Measurements from ENCODE around the gene TMEM120B.

Gene TMEM120B

GRCh38 chr12:121793838-121794533 is 81.4 kb downstream of the TMEM120B start:
- DNase-seq, result peak; percentile 74

DNA sequence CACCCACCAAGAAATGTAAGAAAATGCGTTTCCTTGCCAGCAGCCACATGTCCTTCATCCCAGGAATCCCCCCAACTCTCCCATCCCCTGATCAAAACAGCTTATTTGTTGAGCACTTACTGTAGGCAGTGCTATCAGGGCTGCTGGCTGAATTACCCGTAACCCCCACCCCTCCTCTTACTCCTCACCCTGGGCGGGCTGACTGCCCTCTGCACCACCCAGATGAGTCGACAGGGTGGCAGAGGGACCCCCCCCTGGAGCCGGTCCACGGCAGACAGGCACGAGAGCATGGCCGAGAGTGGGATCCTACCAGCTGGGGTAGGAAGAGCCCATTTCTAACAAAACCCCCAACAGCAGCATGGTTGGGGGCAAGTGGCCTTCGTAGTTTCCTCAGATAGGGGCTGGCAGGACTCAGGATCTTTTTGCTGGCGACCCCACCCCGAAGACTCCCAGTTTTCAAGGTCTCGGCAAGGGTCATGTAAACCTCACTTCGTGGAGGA is 82.0 kb downstream of the TMEM120B start:
- DNase-seq, result no peak

GRCh38 chr12:121795034-121795968 is 82.7 kb downstream of the TMEM120B start:
- DNase-seq, result peak; percentile 55

- DNase-seq, result peak; percentile 92
Observed at GRCh38 chr12:121796855-121797751, 84.6 kb downstream of the TMEM120B start.

DNA sequence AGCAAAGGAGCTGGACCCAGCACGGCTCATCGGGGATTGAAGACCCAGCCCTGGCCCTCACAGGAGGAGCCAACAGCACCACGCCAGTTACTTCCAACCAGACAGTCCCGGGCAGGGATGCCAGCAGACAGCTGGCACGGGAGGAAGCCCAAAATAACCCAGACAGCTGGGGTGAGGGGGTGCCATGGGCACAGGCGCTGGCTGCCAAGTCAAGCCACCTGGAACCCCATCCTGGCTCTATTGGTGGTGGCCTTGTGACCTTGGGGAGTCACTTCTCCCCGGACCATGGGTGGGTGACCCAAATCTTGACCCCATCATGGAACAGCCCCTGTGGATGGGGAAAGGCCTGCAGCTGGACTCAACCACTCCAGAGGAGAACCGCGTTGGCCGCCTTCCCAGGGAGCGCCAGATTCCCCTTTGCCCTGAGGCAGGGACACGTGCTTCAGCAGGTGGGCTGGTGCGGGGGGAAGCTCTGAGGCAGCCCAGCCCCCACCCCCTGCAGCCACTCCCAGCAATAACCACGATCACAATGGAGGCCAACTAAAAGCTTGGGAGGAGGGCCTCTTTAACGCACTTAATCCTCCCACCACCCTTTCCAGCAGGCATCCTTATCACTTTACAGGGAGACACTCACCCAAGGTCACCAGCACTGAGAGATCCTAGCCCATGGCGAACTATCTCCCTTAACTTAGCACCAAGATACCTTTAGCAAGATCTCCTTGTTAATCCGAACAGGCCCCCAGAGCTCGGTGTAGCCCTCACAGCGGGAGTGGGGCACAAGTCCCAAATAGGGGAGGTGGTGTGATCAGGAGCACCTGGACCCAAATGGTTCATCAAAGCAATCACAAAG is 85.6 kb downstream of the TMEM120B start:
- peak; percentile 72 for DNase-seq

DNA sequence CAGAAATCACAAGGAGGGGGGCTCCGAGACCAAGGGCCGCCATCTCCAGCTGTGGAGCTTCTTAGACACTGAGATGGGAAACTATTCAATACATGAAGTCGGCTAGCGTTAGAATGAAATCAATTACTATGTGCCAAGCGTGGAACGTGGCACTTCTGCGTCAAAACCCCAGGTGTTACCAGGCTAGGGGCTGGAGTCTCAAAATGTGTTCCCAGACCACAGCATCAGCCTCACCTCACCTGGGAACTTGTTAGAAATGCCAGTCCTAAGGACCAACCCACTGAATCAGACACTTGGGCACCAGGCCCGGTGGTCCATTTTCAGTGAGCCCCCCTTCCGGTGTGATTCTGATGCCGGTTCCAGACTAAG is 86.2 kb downstream of the TMEM120B start:
- DNase-seq, result no peak

DNA sequence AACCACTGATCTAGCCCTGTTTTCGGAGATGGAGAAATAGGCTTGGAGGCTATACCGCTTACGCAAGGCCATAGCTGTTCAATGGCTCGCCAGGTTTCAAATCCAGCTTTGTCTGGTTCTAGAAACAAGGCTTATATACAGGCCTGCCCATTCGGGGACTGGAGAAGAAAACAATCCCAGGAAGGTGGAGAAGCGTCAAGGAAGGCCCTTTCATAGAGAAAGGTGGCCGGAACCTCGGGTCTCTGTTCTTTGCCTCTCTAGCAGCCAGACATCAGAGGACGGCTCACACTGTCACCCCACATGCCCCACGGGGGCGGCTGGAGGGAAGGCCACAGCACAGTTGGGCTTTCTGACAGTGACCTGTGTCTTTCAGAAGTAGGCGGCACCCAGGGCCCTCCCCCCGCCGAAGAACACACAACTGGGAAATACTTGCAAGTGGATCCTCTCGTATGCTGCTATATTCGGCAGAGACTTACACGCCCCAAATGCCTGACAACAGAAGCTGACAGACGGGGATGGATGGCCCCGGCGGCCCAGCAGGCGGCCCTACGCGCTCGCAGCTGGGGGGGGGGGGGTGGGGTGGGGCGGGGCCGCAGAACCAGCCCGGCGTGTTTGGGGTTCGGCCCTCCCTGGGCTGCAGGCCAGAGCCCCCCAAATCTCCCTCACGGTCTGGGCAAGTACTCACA is 86.7 kb downstream of the TMEM120B start:
- peak; percentile 91 for DNase-seq

GRCh38 chr12:121799842-121800693 is 87.5 kb downstream of the TMEM120B start:
- peak; percentile 83 for DNase-seq

DNA sequence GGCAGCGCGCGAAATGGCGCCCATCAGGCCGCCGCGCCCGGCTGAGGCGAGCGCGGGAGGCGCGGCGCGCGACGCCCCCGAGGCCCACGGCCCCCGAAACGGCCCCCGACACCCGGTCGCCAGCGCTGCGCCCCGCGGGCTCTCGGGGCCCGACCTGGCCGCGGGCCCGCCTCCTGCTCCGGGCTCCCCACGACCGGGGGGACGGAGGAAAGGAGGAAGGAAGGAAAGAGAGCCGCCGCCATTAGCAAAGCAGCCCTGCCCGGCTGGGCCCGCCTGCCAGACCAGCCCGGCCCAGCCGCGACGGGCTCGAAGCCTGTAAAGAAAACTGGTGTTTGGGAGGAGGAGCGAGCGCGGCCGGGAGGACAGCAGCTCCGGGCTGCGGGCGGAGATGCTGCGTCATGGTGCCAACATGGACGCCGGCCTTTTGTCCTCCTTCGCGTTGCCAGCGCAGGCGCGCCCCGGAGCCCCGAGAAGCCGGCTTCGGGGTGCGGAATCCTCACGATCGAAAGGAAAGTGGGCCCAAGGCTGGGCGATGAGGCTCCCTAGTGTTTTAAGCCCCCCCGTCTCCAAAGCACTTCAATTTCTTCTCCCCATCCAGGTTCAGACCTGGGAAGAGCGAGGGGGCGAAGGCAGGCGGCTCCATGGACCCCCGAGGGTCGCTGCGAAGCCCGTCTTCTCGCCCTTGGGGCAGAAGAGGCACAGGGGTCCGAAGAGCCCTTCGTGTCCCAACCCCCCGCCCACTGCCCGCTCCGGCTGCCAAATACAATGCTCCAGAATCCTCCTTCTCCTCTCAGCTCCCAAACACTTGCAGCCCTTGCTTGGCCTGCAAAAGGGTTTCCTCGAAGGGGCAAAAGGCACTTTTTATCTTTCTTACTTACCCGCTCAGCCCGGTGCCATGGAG is 88.4 kb downstream of the TMEM120B start:
- DNase-seq, result peak; percentile 83

- DNase-seq, result no peak
Observed at GRCh38 chr12:121801595-121802484, 89.3 kb downstream of the TMEM120B start.

- DNase-seq, result no peak
Observed at GRCh38 chr12:121802485-121802842, 89.9 kb downstream of the TMEM120B start.

DNA sequence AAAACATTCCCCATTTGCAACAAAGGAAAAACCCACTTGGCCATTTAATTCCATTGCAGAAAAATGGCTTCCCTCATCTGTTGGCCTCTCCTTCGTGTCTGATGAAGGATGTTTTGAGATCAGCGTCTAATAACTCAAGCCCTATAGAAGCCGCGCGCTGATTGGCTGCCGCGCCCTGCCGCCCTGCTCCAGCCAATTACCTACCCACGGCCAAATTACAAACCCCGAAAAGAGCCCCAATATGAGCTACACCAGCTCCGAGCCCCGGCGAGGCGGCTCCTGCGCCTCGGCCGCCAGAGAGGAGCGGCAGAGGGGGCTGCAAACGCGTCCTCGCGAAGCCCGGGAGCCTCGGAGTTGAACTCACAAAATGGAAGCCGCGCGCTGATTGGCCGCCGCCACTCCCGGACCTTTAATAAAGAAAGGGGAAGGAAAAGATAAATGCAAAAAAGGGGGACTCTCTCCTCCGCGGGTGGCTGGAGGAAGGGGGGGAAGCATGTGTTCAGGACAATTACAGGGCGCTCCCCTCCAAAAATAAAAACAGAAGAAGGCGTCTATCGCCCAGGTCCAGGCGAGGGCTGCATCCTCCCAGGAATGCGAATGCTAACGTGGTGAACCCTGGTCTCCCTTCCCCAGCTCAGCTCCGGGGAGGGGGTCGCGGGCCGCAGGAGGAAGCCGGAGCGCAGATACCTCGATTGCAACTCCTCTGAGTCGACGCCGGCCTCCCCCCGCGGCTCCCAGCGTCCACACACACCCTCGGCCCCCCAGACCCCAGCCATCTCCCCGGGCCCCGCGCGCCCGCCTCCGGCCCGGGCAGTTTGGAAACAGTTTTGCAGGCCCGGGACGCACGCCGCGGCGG is 90.5 kb downstream of the TMEM120B start:
- DNase-seq, result peak; percentile 95

GRCh38 chr12:121803861-121804416 is 91.4 kb downstream of the TMEM120B start, which contains the start of gene SETD1B:
SETD1B (plus strand) TSS chr12:121804009; CDS start chr12:121804738, 729 bp downstream.
- peak; percentile 57 for DNase-seq

DNA sequence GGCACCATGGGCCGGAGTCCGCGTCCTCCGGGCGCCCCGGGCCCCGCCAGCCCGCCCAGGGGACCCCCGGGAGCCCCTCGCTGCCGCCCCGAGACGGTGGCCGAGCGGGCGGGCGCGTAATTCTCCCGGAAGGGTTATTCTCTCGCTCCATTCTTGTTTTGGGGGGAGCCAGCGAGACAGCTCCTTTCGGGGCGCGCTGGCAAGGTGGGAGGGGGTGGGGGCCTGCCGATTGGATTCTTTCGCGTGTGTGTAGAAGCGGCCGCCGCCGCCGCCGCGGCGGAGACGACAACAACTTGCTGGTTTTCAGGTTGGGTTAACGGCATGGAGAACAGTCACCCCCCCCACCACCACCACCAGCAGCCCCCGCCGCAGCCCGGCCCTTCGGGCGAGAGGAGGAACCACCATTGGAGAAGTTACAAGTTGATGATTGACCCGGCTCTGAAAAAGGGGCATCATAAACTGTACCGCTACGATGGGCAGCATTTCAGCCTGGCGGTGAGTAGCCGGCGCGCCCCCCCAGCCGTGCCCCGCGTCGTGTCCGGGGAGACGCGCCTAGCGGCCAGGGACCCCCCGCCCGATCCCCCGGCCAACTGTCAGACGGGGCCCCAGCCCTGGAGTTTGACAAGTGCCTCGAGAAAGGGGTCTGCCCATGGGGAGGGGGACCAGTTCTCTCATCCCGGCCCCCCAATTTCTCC is 92.0 kb downstream of the TMEM120B start:
- DNase-seq, result peak; percentile 32

- no peak for DNase-seq
Observed at GRCh38 chr12:121805171-121806008, 92.8 kb downstream of the TMEM120B start.
